OCI-LY3 (cell line): ENCODE data around the gene SFXN3.
A peak's percentile ranks its signal among the peaks of the same experiment; 100 is the strongest.

Source experiments
- EZH2phosphoT487 ChIP-seq: fragments of 200-600 bp; shearing (Covaris generic); IDR thresholded peaks from 2 replicates; pipeline ENCODE4 v1.6.1; 2018; ENCODE audit warnings: antibody characterized with exemption, mixed run types, low read depth
- TF ChIP-seq, protein P1 (sequence below): fragments of 200-600, 300-600 bp; sonication (generic); IDR thresholded peaks from 2 replicates; pipeline ENCODE4 v1.5.1; 2014; ENCODE audit warnings: antibody characterized with exemption, low read length, low read depth

- TF ChIP-seq, protein P1, sequence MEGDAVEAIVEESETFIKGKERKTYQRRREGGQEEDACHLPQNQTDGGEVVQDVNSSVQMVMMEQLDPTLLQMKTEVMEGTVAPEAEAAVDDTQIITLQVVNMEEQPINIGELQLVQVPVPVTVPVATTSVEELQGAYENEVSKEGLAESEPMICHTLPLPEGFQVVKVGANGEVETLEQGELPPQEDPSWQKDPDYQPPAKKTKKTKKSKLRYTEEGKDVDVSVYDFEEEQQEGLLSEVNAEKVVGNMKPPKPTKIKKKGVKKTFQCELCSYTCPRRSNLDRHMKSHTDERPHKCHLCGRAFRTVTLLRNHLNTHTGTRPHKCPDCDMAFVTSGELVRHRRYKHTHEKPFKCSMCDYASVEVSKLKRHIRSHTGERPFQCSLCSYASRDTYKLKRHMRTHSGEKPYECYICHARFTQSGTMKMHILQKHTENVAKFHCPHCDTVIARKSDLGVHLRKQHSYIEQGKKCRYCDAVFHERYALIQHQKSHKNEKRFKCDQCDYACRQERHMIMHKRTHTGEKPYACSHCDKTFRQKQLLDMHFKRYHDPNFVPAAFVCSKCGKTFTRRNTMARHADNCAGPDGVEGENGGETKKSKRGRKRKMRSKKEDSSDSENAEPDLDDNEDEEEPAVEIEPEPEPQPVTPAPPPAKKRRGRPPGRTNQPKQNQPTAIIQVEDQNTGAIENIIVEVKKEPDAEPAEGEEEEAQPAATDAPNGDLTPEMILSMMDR, result peak; percentile 68
- TF ChIP-seq EZH2phosphoT487, result no peak
Observed at GRCh38 chr10:101012525-101013364, 18.3 kb upstream of the SFXN3 start.
